OCI-LY7 (cell line): ENCODE measurements around the gene MACROD1. TPM values are rescaled to one million over a fixed set of nuclear protein-coding genes. Genes with fewer than 3 reads are reported as not detected.

Source experiments
- BruUV-seq: library from RNA; stranded (reverse); fragments of 400-500 nt; replicated peaks from 2 replicates; lab custom pipeline; 2021; lab: Mats Ljungman, UMichigan
- CTCF ChIA-PET: fragments of 300-600 bp; sonication (Branson Sonifier 250); formaldehyde crosslinking; loops from one replicate; lab custom pipeline; 2022; ENCODE audit warnings: antibody characterized with exemption; ENCODE audit not compliant: unreplicated experiment; lab: Charles Lee
- POLR2A ChIA-PET: fragments of 300-600 bp; sonication (Branson Sonifier 250); formaldehyde crosslinking; loops from one replicate; lab custom pipeline; 2022; ENCODE audit warnings: antibody characterized with exemption; lab: Charles Lee
- DNase-seq: peaks from one replicate; pipeline ENCODE4 v3.0.0-alpha.2; 2015; ENCODE audit warnings: low spot score
- H2AFZ ChIP-seq: fragments of 200-600 bp; sonication (generic), shearing (Covaris generic); 2 replicates; pipeline ENCODE4 v1.6.1; 2014; ENCODE audit warnings: mild to moderate bottlenecking, antibody characterized with exemption, low read length, moderate library complexity
- H3K27ac ChIP-seq: fragments of 200-600 bp; sonication (generic); 2 replicates; pipeline ENCODE4 v1.5.1; 2014; ENCODE audit warnings: mixed run types, low read depth, mild to moderate bottlenecking, moderate library complexity, low read length, inconsistent platforms; ENCODE audit not compliant: poor library complexity, severe bottlenecking
- H3K36me3 ChIP-seq: fragments of 200-600 bp; sonication (generic); 2 replicates; pipeline ENCODE4 v1.6.1; 2014; ENCODE audit warnings: mild to moderate bottlenecking, antibody characterized with exemption, low read length, moderate library complexity, mixed read lengths; ENCODE audit not compliant: insufficient read depth
- H3K4me1 ChIP-seq: fragments of 200-600 bp; sonication (generic); 2 replicates; pipeline ENCODE4 v1.5.1; 2014; ENCODE audit warnings: mild to moderate bottlenecking, low read length; ENCODE audit not compliant: insufficient read depth, poor library complexity, severe bottlenecking
- H3K4me2 ChIP-seq: fragments of 200-600 bp; sonication (generic); 2 replicates; pipeline ENCODE4 v1.6.1; 2014; ENCODE audit warnings: mild to moderate bottlenecking, low read length
- H3K4me3 ChIP-seq: fragments of 200-600 bp; sonication (generic); 2 replicates; pipeline ENCODE4 v1.5.1; 2014; ENCODE audit warnings: mild to moderate bottlenecking, low read depth, low read length; ENCODE audit not compliant: poor library complexity, severe bottlenecking
- H3K79me2 ChIP-seq: fragments of 200-600 bp; sonication (generic); 2 replicates; pipeline ENCODE4 v1.6.1; 2016; ENCODE audit warnings: low read depth, mild to moderate bottlenecking, low read length, moderate library complexity, mixed read lengths; ENCODE audit not compliant: insufficient read depth
- H3K9me2 ChIP-seq: fragments of 200-600 bp; sonication (generic); 2 replicates; pipeline ENCODE4 v1.6.1; 2016; ENCODE audit warnings: mild to moderate bottlenecking, low read length, mixed read lengths; ENCODE audit not compliant: insufficient read depth
- H3K9me3 ChIP-seq: fragments of 200-600 bp; sonication (generic); 2 replicates; pipeline ENCODE4 v1.6.1; 2014; ENCODE audit warnings: mild to moderate bottlenecking, mixed run types, low read length, mixed read lengths
- H4K20me1 ChIP-seq: fragments of 200-600 bp; sonication (generic); 2 replicates; pipeline ENCODE4 v1.6.1; 2014; ENCODE audit warnings: mild to moderate bottlenecking, antibody characterized with exemption, low read length, moderate library complexity, mixed read lengths; ENCODE audit not compliant: insufficient read depth
- CTCF ChIP-seq: fragments of 200-600 bp; sonication (generic); conservative IDR thresholded peaks from 2 replicates; pipeline ENCODE4 v1.5.1; 2014; ENCODE audit warnings: mild to moderate bottlenecking, antibody characterized with exemption, low read length, moderate library complexity, mixed read lengths
- EZH2phosphoT487 ChIP-seq: fragments of 200-600 bp; sonication (generic); IDR thresholded peaks from 2 replicates; pipeline ENCODE4 v1.6.1; 2018; ENCODE audit warnings: low read depth, borderline replicate concordance, mild to moderate bottlenecking, mixed run types, antibody characterized with exemption, low read length, moderate library complexity, mixed read lengths
- intact Hi-C: fragments of 100-400 bp; cut with micrococcal nuclease; formaldehyde crosslinking; loops from one replicate; pipeline ENCODE4 v1.10.0; 2022; ENCODE audit not compliant: unreplicated experiment
- total RNA-seq, 2 experiments: library from RNA; depleted of rRNA in 1 of 2; stranded (reverse); fragments of >200 nt in 1 of 2; shearing (Covaris generic) in 1 of 2; gene quantifications; 2 replicates each; pipeline ENCODE4 v1.2.3, GENCODE V29; 2014 to 2022

The MACROD1 gene
- total RNA-seq, 2 experiments from 2014 or later = 14.7 to 25.4 TPM

- Histone ChIP-seq H3K4me3 (no peak overlapping the region), H4K20me1 (no peaks in the 10 kb centered on the region), H3K4me1 (peaks cover 12% of the 10 kb centered on the region), H3K36me3 (no peaks in the 10 kb centered on the region), H3K4me2 (no peak overlapping the region), H3K9me2 (no peaks in the 10 kb centered on the region), H2AFZ (no peak overlapping the region), H3K27ac (no peak overlapping the region), H3K9me3 (no peaks in the 10 kb centered on the region), H3K79me2 (no peaks in the 10 kb centered on the region)
- no TSS peak for BruUV-seq
- intact Hi-C loops = no loop called here
- DNase-seq = no peak
- ChIA-PET POLR2A (no interaction called here), CTCF (no interaction called here)
- TF ChIP-seq CTCF (no peak), EZH2phosphoT487 (no peak)
These were observed 70.0 kb downstream of the MACROD1 start for GRCh38 chr11:64095949-64096348.

DNA sequence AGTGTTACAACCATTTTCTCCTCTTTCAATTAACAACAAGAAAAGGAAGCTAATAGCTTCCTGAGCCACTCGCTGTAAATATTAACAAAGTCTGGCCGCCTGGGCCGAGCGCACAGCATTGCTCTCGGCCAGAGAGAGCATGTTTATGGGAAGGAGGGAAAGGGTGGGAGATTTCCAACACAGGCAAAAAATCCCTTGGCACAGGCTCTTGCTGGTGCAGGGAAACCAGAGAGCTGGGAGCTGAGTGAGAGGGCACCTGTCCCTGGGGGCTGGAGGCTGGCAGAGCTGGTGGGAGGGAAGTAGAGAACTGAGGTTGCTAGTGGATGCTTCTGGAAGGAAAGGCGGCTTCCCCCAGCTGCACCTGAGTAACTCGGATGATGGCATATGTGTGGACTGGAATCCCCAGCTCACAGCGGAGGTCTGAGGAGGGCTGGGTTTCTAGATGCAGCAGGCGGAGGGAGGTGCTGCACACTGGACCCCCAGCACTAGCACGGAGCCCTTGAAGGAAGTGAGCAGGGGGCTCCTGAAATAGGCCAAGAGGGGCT, 70.6 kb downstream of the MACROD1 start:
- intact Hi-C loops = no loop called here
- Histone ChIP-seq H3K79me2 (no peaks in the 10 kb centered on the region), H3K27ac (no peak overlapping the region), H3K4me3 (no peak overlapping the region), H4K20me1 (no peaks in the 10 kb centered on the region), H3K4me1 (peaks cover 6% of the 10 kb centered on the region), H2AFZ (no peak overlapping the region), H3K9me2 (no peaks in the 10 kb centered on the region), H3K36me3 (no peaks in the 10 kb centered on the region), H3K4me2 (no peak overlapping the region), H3K9me3 (no peaks in the 10 kb centered on the region)
- POLR2A ChIA-PET = no interaction called here
- BruUV-seq = no TSS peak
- no peak for DNase-seq
- TF ChIP-seq EZH2phosphoT487 = no peak
- TF ChIP-seq CTCF = no peak
- CTCF ChIA-PET = no interaction called here

DNA sequence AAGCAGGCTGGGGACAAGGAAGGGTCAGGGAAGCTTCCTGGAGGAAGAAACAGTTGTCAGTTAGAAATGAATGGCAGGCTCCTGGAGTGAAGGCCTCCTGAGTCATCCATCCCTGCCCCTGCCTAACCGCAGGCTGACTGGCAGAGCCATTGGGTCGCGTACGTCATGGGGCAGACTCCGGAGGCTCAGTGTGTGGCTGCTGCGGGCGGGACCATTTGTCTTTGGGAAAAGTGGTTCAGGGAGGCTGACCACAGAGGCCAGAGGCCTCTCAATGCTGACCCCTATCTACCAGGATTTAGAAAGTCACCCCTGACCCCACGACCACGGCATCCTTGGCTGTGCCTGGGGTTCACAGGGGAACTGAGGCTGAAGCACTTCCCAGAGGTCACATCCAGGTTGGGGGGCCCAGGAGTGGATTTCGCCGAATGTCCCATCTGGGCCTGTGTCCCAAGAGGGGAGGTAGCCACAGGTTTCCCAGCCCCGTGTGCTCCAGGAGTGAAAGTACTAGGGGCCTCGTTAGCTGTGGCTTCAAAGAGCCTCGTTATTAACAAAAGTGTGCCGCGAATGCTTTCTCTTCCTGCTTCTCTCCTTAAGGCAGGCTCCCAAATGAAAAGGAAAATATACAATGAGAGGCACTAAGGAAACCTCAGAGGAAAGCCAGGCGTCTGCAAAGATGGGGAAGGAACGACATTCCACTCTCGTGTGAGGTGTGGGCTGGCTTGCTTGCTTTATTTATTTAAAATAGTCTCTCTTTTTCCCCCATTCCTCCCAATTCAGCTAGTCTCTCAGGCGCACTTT, 71.3 kb downstream of the MACROD1 start:
- TF ChIP-seq CTCF = no peak
- TF ChIP-seq EZH2phosphoT487 = no peak
- POLR2A ChIA-PET = no interaction called here
- no peaks in the 10 kb centered on the region for H4K20me1 ChIP-seq
- H3K4me1 ChIP-seq = no peaks in the 10 kb centered on the region
- no peak overlapping the region for H3K4me3 ChIP-seq
- no peaks in the 10 kb centered on the region for H3K9me2 ChIP-seq
- BruUV-seq = no TSS peak
- no peak for DNase-seq
- CTCF ChIA-PET = no interaction called here
- H2AFZ ChIP-seq = no peak overlapping the region
- no peaks in the 10 kb centered on the region for H3K36me3 ChIP-seq
- H3K79me2 ChIP-seq = no peaks in the 10 kb centered on the region
- H3K9me3 ChIP-seq = no peaks in the 10 kb centered on the region
- no peak overlapping the region for H3K27ac ChIP-seq
- intact Hi-C loops = no loop called here
- H3K4me2 ChIP-seq = no peak overlapping the region
